CD14-positive monocyte (primary cell): ENCODE results near the gene EYS. TPM values are rescaled to one million over a fixed set of nuclear protein-coding genes. Genes with fewer than 3 reads are reported as not detected.

ENCODE experiments used
- DNase-seq, 3 donors: peaks; one replicate each; pipeline ENCODE4 v3.0.0-alpha.2; 2011 to 2022
- H2AFZ ChIP-seq: 2 replicates; pipeline ENCODE4 v1.6.0; 2012; ENCODE audit warnings: mild to moderate bottlenecking, low read depth, low read length, inconsistent platforms; ENCODE audit not compliant: insufficient read depth, poor library complexity, severe bottlenecking
- H3K27ac ChIP-seq, 2 donors: 1 replicate in 1 of 2; 2 replicates in 1 of 2; pipeline ENCODE4 v1.5.1; 2012 to 2013; ENCODE audit warnings: low read length in 2 of 2, control low read depth in 1 of 2, inconsistent platforms in 1 of 2, low read depth in 1 of 2, mild to moderate bottlenecking in 1 of 2
- H3K27me3 ChIP-seq, 2 donors: one replicate each; pipeline versions ENCODE4 v1.6.0 to v1.6.1; 2011 to 2013; ENCODE audit warnings: low read length in 2 of 2; ENCODE audit not compliant: control insufficient read depth in 2 of 2, insufficient read depth in 2 of 2
- H3K36me3 ChIP-seq, 2 donors: replicated peaks in 1 of 2; 1 replicate in 1 of 2; 2 replicates in 1 of 2; pipeline versions ENCODE4 v1.5.1 to v1.6.1; 2012 to 2013; ENCODE audit warnings: low read length in 2 of 2, control low read depth in 1 of 2, inconsistent platforms in 1 of 2, mild to moderate bottlenecking in 1 of 2; ENCODE audit not compliant: insufficient read depth in 2 of 2, control insufficient read depth in 1 of 2
- H3K4me1 ChIP-seq, 2 donors: 1 replicate in 1 of 2; 2 replicates in 1 of 2; pipeline versions ENCODE4 v1.5.1 to v1.6.1; 2012 to 2013; ENCODE audit warnings: low read length in 2 of 2, control low read depth in 1 of 2, inconsistent platforms in 1 of 2, mild to moderate bottlenecking in 1 of 2, moderate library complexity in 1 of 2; ENCODE audit not compliant: insufficient read depth in 2 of 2, control insufficient read depth in 1 of 2
- H3K4me2 ChIP-seq: replicated peaks from 2 replicates; pipeline ENCODE3; 2012; ENCODE audit warnings: low read length, moderate library complexity, mild to moderate bottlenecking; ENCODE audit not compliant: poor library complexity, severe bottlenecking; ENCODE audit errors: extremely low read depth
- H3K4me3 ChIP-seq, 3 experiments: fragments of 200-600 bp in 1 of 3; sonication (generic) in 1 of 3; replicated peaks in 1 of 3; 1 replicate in 2 of 3; 2 replicates in 1 of 3; pipeline ENCODE4 v1.5.1; 2011 to 2013; ENCODE audit warnings: low read length in 3 of 3, mild to moderate bottlenecking in 3 of 3, control low read depth in 2 of 3, low read depth in 2 of 3, inconsistent platforms in 1 of 3, moderate library complexity in 1 of 3
- H3K79me2 ChIP-seq: 2 replicates; pipeline ENCODE4 v1.6.0; 2012; ENCODE audit warnings: mild to moderate bottlenecking, control low read depth, inconsistent platforms, low read length, moderate library complexity; ENCODE audit not compliant: insufficient read depth
- H3K9ac ChIP-seq: 2 replicates; pipeline ENCODE4 v1.6.0; 2017; ENCODE audit warnings: low read length, mild to moderate bottlenecking; ENCODE audit not compliant: insufficient read depth, poor library complexity, severe bottlenecking
- H3K9me3 ChIP-seq, 2 donors: replicated peaks in 1 of 2; 1 replicate in 1 of 2; 2 replicates in 1 of 2; pipeline versions ENCODE4 v1.5.1 to v1.6.1; 2012 to 2013; ENCODE audit warnings: low read length in 2 of 2, control low read depth in 1 of 2; ENCODE audit not compliant: control insufficient read depth in 1 of 2, insufficient read depth in 1 of 2
- H4K20me1 ChIP-seq: 2 replicates; pipeline ENCODE4 v1.6.0; 2012; ENCODE audit warnings: mild to moderate bottlenecking, low read length, control low read depth, moderate library complexity; ENCODE audit not compliant: insufficient read depth
- H3K27ac Mint-ChIP-seq, 7 donors: one replicate each; pipeline ENCODE4 v1.8.0; 2020; ENCODE audit warnings: mild to moderate bottlenecking in 7 of 7, mixed read lengths in 7 of 7, moderate library complexity in 6 of 7, inconsistent platforms in 2 of 7
- H3K27me3 Mint-ChIP-seq, 3 donors: one replicate each; pipeline ENCODE4 v1.8.0; 2021 to 2022; ENCODE audit warnings: low read depth in 3 of 3, mild to moderate bottlenecking in 3 of 3, mixed read lengths in 3 of 3, moderate library complexity in 3 of 3, inconsistent platforms in 1 of 3
- H3K36me3 Mint-ChIP-seq, 2 donors: one replicate each; pipeline ENCODE4 v1.8.0; 2020; ENCODE audit warnings: mixed read lengths in 2 of 2, inconsistent platforms in 1 of 2, mild to moderate bottlenecking in 1 of 2
- H3K4me1 Mint-ChIP-seq: one replicate; pipeline ENCODE4 v1.8.0; 2020; ENCODE audit warnings: mild to moderate bottlenecking, mixed read lengths
- H3K4me3 Mint-ChIP-seq, 2 donors: one replicate each; pipeline ENCODE4 v1.8.0; 2020; ENCODE audit warnings: mild to moderate bottlenecking in 2 of 2, mixed read lengths in 2 of 2, moderate library complexity in 1 of 2
- H3K9me3 Mint-ChIP-seq, 7 donors: one replicate each; pipeline ENCODE4 v1.8.0; 2020 to 2022; ENCODE audit warnings: mixed read lengths in 7 of 7, mild to moderate bottlenecking in 6 of 7, moderate library complexity in 6 of 7, inconsistent platforms in 2 of 7
- CTCF ChIP-seq: fragments of 200-600 bp; IDR thresholded peaks from one replicate; pipeline ENCODE4 v1.8.0; 2022; ENCODE audit warnings: antibody characterized with exemption, mild to moderate bottlenecking
- WGBS: methylation state at CpG from one replicate; pipeline ENCODE4 v1.1.5; 2013; ENCODE audit warnings: missing lambda C conversion rate; ENCODE audit not compliant: insufficient coverage; 5-methylcytosine and 5-hydroxymethylcytosine counted together
- intact Hi-C, 2 donors: fragments of 100-400 bp; cut with micrococcal nuclease; formaldehyde crosslinking; loops; one replicate each; pipeline versions ENCODE4 v1.15.0 to v1.15.1; 2023
- polyA plus RNA-seq, 3 donors: library from polyadenylated mRNA; depleted of rRNA in 1 of 3; unstranded in 2 of 3; stranded (reverse) in 1 of 3; fragments of 300-500 nt in 2 of 3; fragments of >200 nt in 1 of 3; fragmentation: Illumina TruSeq in 2 of 3; gene quantifications; 1 replicate in 2 of 3; 2 replicates in 1 of 3; pipeline ENCODE4 v1.2.3, GENCODE V29; 2012 to 2021

EYS gene
- polyA plus RNA-seq, 3 donors: 0.01 to 0.03 TPM; not detected in 1

GRCh38 chr6:64143101-64143500 lies 1563.9 kb downstream of the EYS start:
- H3K9me3 ChIP-seq: peaks cover 2 to 3% of the 10 kb centered on the region in 2 donors
- no peaks in the 10 kb centered on the region for H3K79me2 ChIP-seq
- no peak overlapping the region for H2AFZ ChIP-seq
- H3K4me1 Mint-ChIP-seq: no peaks in the 10 kb centered on the region
- no peak overlapping the region for H3K4me3 Mint-ChIP-seq
- no CpG with 5 or more reads among the region's 2 CpGs for WGBS
- intact Hi-C loops: no loop called here
- H3K36me3 ChIP-seq: no peaks in the 10 kb centered on the region
- no peak overlapping the region for H3K9ac ChIP-seq
- no peak for TF ChIP-seq CTCF
- H3K27me3 ChIP-seq: no peaks in the 10 kb centered on the region
- no peaks in the 10 kb centered on the region for H3K4me1 ChIP-seq
- DNase-seq: no peak
- peaks cover 0 to 4% (median 2%) of the 10 kb centered on the region in 7 donors for H3K9me3 Mint-ChIP-seq
- H3K4me2 ChIP-seq: no peak overlapping the region
- no peak overlapping the region for H3K27ac ChIP-seq
- H3K4me3 ChIP-seq: no peak overlapping the region
- H4K20me1 ChIP-seq: no peaks in the 10 kb centered on the region
- H3K27me3 Mint-ChIP-seq: peaks cover 0 to 2% (median 0%) of the 10 kb centered on the region in 3 donors
- no peak overlapping the region for H3K27ac Mint-ChIP-seq
- H3K36me3 Mint-ChIP-seq: no peaks in the 10 kb centered on the region

GRCh38 chr6:64141680-64142079 lies 1565.3 kb downstream of the EYS start:
- Histone ChIP-seq H3K36me3 (no peaks in the 10 kb centered on the region), H3K4me3 (no peak overlapping the region), H4K20me1 (no peaks in the 10 kb centered on the region), H3K4me1 (no peaks in the 10 kb centered on the region), H3K9ac (no peak overlapping the region), H3K4me2 (no peak overlapping the region), H3K27me3 (no peaks in the 10 kb centered on the region), H3K79me2 (no peaks in the 10 kb centered on the region), H2AFZ (no peak overlapping the region), H3K9me3 (peaks cover 2 to 3% of the 10 kb centered on the region in 2 donors), H3K27ac (no peak overlapping the region)
- H3K27ac Mint-ChIP-seq: no peak overlapping the region
- no peak for TF ChIP-seq CTCF
- peaks cover 0 to 2% (median 0%) of the 10 kb centered on the region in 3 donors for H3K27me3 Mint-ChIP-seq
- H3K4me3 Mint-ChIP-seq: no peak overlapping the region
- peaks cover 0 to 4% (median 2%) of the 10 kb centered on the region in 7 donors for H3K9me3 Mint-ChIP-seq
- H3K4me1 Mint-ChIP-seq: no peaks in the 10 kb centered on the region
- 57% methylated on average over 1 of the region's 2 CpGs for WGBS
- no peak for DNase-seq
- H3K36me3 Mint-ChIP-seq: no peaks in the 10 kb centered on the region
- intact Hi-C loops: no loop called here
